22Rv1 (cell line): ENCODE data around the gene BANF1.
A peak's percentile ranks its signal among the peaks of the same experiment; 100 is the strongest.

Experiments used
- H3K27ac ChIP-seq: fragments of 450-650 bp; 2 replicates; pipeline ENCODE4 v1.5.1; 2017
- ZFX ChIP-seq: fragments of 450-650 bp; IDR thresholded peaks from 2 replicates; pipeline ENCODE4 v1.6.1; 2017; ENCODE audit warnings: antibody characterized with exemption, borderline replicate concordance
- TF ChIP-seq, protein P1 (sequence below): fragments of 450-650 bp; IDR thresholded peaks from 2 replicates; pipeline ENCODE4 v1.5.1; 2017; ENCODE audit warnings: mild to moderate bottlenecking

BANF1 gene

GRCh38 chr11:65962141-65962564, 40.1 kb upstream of the BANF1 start:
- H3K27ac ChIP-seq = peak overlapping the region; percentile 85
- TF ChIP-seq, protein P1, sequence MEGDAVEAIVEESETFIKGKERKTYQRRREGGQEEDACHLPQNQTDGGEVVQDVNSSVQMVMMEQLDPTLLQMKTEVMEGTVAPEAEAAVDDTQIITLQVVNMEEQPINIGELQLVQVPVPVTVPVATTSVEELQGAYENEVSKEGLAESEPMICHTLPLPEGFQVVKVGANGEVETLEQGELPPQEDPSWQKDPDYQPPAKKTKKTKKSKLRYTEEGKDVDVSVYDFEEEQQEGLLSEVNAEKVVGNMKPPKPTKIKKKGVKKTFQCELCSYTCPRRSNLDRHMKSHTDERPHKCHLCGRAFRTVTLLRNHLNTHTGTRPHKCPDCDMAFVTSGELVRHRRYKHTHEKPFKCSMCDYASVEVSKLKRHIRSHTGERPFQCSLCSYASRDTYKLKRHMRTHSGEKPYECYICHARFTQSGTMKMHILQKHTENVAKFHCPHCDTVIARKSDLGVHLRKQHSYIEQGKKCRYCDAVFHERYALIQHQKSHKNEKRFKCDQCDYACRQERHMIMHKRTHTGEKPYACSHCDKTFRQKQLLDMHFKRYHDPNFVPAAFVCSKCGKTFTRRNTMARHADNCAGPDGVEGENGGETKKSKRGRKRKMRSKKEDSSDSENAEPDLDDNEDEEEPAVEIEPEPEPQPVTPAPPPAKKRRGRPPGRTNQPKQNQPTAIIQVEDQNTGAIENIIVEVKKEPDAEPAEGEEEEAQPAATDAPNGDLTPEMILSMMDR = no peak
- no peak for TF ChIP-seq ZFX

- no peak for TF ChIP-seq ZFX
- TF ChIP-seq, protein P1 = no peak
- no peak overlapping the region for H3K27ac ChIP-seq
These were observed 37.4 kb upstream of the BANF1 start for GRCh38 chr11:65964906-65965305.

- TF ChIP-seq, protein P1 = no peak
- TF ChIP-seq ZFX = no peak
- no peak overlapping the region for H3K27ac ChIP-seq
These were observed 36.1 kb upstream of the BANF1 start for GRCh38 chr11:65965986-65966762.

DNA sequence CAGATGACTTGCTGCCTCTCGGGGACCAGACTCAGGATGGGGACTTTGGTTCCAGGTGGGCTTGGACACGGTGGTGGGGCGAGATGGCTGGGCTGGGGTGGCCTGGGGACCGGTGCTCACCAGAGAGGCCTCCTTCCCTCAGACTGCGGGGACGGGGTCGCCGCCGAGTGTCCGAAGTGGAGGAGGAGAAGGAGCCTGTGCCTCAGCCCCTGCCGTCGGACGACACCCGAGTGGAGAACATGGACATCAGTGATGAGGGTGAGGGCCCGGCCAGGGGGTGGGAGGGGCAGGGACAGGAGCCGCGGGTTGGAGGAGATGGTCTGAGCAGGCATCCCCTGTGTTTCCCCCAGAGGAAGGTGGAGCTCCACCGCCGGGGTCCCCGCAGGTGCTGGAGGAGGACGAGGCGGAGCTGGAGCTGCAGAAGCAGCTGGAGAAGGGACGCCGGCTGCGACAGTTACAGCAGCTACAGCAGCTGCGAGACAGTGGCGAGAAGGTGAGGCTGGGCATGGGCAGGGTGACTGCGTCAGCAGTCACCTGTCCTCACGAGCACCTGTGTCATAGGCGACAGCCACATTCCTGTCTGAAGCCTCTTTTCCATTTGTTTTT, 34.9 kb upstream of the BANF1 start:
- H3K27ac ChIP-seq = no peak overlapping the region
- TF ChIP-seq, protein P1 = no peak
- TF ChIP-seq ZFX = no peak

- H3K27ac ChIP-seq = no peak overlapping the region
- TF ChIP-seq, protein P1 = no peak
- TF ChIP-seq ZFX = no peak
These were observed 33.5 kb upstream of the BANF1 start for GRCh38 chr11:65968600-65969482.

- TF ChIP-seq, protein P1 = no peak
- no peak for TF ChIP-seq ZFX
These were observed 30.2 kb upstream of the BANF1 start for GRCh38 chr11:65972116-65972515.

More at GRCh38 chr11:65972116-65972515, 30.2 kb upstream of the BANF1 start:
- H3K27ac ChIP-seq = no peak overlapping the region
